GM10266 (cell line): ENCODE results near the gene SORCS3.

Source experiments
- DNase-seq: peaks from one replicate; pipeline ENCODE4 v3.0.0; 2012; ENCODE audit errors: extremely low spot score
- TF ChIP-seq, protein P1 (sequence below): IDR thresholded peaks from 2 replicates; pipeline ENCODE4 v1.5.1; 2012; ENCODE audit warnings: mild to moderate bottlenecking, low read depth; ENCODE audit not compliant: control insufficient read depth, insufficient read depth; ENCODE audit errors: missing control alignments

SORCS3 gene

DNA sequence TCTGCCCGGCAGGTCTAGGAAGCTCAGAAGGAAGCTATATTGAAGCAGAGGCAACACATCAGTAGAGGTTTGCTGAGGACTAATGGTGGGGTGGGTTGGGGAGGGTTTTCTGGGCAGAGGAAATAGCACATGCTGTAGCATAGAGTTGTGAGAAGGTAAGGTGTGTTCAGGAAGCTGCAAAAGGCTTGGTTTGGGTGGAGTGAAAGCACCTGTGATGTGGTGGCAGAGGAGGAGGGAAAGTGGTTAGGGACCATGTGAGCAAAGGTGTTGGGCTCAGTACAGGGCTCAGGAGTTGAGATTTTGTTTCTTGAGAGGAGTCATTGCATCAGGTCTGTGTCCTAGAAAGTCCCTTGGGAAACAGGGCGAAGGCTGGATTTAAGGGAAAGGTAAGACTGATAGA is 294.6 kb downstream of the SORCS3 start:
- no peak for DNase-seq
- TF ChIP-seq, protein P1, sequence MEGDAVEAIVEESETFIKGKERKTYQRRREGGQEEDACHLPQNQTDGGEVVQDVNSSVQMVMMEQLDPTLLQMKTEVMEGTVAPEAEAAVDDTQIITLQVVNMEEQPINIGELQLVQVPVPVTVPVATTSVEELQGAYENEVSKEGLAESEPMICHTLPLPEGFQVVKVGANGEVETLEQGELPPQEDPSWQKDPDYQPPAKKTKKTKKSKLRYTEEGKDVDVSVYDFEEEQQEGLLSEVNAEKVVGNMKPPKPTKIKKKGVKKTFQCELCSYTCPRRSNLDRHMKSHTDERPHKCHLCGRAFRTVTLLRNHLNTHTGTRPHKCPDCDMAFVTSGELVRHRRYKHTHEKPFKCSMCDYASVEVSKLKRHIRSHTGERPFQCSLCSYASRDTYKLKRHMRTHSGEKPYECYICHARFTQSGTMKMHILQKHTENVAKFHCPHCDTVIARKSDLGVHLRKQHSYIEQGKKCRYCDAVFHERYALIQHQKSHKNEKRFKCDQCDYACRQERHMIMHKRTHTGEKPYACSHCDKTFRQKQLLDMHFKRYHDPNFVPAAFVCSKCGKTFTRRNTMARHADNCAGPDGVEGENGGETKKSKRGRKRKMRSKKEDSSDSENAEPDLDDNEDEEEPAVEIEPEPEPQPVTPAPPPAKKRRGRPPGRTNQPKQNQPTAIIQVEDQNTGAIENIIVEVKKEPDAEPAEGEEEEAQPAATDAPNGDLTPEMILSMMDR, result no peak

DNA sequence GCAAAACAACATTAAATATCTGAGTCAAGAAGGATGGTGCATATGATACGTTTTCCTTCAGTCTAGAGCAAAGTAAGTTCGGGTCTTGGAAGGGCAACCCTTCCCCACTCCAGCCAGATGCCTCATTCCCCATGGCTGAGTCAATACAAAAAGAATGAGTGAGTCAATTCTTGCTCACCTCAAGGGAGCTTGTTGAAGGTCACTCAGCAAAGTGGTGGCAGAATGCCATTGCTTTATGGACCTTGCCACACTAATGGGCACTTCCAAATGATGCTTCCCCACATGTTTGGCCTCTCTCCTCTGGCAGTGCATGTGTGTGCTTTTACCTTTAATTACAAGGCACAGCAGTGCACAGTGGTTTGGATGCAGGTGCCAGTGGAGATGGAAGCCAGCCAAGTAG is 296.5 kb downstream of the SORCS3 start:
- TF ChIP-seq, protein P1, result no peak
- DNase-seq, result no peak

DNA sequence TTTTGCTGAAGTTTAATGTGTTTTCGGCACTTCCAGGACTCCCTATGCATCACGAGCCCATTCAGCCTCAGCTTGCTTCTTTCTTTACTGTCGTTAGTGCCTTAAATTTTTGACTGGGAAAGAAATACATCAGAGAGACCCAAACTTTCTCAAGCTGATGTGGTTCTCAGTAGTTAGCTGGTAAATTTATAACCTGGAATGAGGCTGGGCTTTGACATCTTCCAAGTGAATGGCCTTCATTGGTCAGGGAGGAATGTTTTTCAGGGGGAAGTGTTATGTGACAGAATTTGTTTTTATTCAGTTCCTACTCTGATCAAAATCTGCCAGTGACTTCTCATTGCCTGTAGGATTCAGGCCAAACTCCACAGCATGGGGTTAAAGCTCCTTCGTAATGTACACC is 296.9 kb downstream of the SORCS3 start:
- no peak for DNase-seq

DNA sequence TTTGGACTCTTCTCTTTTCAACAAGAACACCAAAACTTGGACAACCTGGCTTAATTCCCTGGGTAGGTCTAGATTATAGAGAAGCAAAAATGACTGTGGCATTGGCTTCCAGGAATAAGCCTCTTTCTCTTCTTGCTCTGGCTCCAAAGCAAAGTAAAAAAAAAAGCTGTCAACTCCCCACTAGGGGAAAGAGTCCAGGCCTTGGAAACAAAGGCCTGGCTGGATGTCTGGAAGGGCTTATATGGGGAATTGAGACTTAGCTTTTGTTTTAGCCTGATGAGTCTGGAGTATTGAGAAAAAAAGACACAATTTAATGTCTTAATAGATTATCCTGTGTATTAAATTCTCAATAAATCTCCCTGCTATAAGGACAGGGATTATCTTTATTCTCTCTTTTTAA is 300.6 kb downstream of the SORCS3 start:
- DNase-seq, result no peak

More for the DNA sequence above, 296.9 kb downstream of the SORCS3 start:
- TF ChIP-seq, protein P1, result no peak

DNA sequence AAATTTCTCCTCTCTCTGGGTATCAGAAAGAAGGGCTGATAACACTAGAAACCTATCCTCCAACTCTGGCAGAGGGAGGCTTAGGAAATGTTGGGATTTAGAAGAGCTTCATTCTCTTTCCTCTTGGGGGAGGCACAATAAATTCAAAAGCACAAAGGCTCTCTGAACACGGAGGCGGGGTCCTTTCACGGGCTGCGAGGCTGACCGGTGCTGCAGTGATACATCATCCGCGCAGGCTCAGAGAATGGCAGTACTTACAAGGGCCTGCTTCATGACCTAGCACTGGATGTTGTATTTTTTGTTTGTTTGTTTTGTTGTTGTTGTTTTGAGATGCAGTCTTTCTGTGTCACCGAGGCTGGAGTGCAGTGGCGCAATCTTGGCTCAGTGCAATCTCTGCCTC is 306.2 kb downstream of the SORCS3 start:
- DNase-seq, result no peak
- TF ChIP-seq, protein P1, result no peak

More for the DNA sequence above, 300.6 kb downstream of the SORCS3 start:
- TF ChIP-seq, protein P1, result no peak

DNA sequence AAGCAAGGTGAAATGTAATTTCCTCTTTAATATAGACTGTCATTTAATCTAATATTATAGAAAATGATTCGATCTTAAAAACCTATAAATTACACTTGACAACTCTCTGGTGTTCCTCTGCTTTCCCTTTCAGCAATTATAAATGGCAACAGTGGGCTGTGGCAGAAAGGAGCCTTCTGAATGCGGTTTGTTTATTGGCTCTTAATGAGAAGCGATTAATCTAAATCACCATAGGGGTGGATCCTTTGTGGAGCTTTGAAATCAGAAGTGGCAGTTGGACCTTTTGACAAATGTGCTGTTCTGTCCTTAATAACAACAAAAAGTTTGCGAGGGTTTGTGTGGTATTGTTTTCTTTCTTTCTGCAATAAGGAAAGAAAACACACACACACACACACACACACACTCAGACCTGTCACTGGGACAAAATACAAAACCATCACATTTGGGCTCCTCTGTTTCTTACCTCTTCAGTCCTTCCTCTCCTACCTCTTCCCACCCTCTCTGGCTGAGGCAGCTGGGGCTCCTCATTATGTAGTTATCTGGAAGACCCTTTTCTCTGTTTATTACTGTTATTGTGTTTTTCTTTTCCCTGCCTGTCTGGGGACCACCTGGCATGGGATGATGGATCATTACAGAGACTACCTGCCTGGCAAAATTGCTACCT is 316.2 kb downstream of the SORCS3 start:
- no peak for DNase-seq
- TF ChIP-seq, protein P1, result no peak

DNA sequence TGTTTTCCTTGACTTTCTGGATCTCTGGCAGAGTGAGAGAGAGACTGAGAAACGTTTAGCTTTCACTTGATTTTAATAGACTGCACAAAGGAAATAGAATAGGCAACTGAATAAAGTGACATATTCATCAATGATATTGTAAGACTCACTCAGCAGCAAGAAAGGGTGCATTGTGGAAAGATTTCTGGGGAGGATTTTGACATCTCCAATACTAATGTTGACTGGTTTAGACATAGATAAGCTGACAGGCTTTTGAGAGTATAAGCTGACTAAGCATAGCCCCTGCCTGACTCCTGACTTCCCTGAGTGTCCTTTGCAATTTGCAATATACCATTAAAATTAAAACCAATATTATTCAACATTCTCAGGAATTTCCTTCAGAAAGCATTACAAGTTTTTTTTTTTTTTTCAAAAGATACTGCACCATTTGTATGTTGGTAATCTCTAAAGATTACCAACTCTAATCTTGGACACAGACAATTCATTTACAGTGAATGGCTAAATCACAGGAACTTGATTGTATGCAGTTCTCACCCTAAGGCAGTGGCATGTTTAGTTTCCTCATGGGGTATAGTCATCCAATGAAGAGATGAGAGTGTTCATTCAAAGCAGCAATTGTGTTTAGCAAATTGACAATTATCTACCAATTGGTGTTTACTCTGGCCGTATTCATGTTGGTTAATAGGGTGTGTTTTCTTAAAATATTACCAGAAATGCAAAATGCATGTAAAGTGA is 325.6 kb downstream of the SORCS3 start:
- TF ChIP-seq, protein P1, result no peak
- no peak for DNase-seq
